COLO829 (cell line): ENCODE data around the gene ZNF276.
"Not testable (repeated sequence)": the region's sequence is repeated elsewhere in the genome, so short reads cannot be mapped to it uniquely, and the experiment has no call there.

Experiments
- DNase-seq: peaks from one replicate; pipeline ENCODE4 v3.0.0; 2012; ENCODE audit warnings: low spot score

ZNF276 gene

DNA sequence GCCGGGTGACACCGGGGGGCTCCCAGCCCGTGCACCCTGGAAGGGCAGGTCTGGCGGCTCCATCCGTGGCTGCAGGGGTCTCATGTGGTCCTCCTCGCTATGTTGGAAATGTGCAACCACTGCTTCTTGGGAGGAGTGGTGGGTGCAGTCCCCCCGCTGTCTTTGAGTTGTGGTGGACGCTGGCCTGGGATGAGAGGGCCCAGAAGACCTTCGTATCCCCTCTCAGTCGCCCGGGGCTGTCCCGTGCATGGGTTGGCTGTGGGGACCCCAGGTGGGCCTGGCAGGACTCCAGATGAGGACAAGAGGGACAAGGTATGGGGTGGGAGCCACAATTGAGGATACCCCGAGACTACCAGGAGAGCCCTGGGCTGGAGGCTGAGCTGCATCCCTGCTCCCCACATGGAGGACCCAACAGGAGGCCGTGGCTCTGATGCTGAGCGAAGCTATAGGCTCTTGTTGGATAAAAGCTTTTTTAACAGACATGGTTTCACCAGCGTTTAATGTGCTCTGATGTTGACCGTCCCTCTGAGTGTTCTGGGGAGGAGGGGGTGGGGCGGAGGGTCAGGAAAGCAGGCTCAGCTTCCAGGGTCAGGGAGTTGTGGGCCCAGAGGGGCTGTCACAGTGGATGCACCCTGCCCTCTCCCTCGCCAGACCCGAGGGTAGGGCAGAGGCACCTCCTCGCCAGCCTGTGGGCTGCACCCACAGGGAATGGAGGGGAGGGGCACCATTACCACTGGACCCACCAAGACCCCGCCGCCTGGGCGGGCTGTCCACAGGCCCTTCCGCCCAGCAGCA lies 25.3 kb upstream of the ZNF276 start:
- no peak for DNase-seq

DNA sequence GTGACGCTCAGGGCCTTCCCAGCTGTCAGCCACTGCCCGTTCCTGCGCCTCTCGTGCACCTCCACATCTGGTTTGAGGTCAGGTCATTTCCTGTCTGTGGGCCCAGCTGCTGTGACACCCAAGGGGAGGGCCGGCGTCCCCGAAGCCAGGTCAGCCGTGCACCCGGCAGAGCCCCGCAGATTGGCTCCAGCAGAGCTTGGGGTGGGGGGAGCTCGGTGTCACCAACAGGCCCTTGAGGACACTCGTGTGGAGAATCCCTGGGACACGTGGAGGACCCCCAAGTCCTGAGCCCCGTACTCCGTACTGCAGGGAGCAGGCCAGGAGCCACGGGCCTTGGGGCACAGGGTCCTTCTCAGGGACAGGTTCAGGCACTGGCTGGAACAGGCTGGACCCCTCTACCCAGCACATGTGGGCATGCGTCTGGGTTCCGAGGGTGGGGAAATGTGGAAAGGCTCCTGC lies 24.6 kb upstream of the ZNF276 start:
- no peak for DNase-seq

DNA sequence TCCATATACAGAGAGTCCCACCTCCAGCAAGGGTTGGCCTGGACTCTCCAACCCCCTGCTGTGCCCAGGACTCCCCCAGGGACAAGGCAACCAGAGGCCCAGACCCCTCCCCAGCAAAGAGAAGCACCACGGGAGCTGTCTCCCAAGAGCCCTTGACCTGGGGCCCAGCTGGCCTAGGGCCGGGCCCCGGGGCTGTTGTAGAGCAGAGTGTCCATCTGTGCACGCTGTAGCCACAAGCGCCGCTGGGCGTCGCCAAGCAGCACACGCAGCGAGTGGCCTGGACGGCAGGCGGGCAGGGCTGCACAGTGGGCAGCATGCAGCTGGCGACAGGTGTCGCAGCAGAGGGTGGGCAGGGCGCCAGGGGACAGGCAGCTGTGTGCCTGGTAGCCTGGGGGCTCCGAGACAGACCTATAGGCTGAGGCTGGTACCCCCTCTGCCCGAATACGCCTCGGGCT lies 24.1 kb upstream of the ZNF276 start:
- no peak for DNase-seq

DNA sequence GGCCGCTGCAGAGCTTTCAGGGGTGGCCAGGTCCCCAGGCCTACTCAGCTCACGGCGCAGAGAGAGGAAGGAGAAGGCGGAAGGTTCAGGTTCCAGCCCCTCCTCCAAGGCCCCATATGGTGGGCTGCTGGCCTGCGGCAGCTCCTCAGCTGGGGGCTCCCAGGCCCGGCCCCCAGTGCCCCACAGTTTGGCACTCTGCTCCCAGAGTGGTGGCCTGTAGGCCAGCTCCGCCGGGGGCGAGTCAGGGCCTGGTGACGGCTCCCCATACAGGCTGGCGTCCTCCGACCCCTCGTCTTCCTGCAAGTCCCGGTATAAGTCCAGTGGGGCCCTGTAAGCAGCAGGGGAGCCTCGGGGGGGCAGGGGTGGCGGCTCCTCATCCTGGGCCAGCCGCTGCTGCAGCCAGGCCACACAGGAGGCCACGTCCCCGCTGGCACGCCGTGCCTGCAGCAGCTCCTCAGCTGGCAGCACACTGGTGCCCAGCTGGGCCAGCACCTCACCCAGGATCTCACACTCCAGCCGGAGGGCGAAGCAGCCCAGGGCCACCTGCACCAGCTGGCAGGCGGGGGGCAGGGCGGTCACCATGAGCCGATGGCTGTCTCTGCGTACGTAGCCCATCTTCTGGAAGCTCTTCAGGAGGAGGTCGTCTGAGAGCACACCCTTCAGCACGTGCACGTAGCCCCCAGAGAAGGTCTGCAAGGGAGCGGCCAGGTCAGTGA lies 23.6 kb upstream of the ZNF276 start:
- DNase-seq, result no peak

DNA sequence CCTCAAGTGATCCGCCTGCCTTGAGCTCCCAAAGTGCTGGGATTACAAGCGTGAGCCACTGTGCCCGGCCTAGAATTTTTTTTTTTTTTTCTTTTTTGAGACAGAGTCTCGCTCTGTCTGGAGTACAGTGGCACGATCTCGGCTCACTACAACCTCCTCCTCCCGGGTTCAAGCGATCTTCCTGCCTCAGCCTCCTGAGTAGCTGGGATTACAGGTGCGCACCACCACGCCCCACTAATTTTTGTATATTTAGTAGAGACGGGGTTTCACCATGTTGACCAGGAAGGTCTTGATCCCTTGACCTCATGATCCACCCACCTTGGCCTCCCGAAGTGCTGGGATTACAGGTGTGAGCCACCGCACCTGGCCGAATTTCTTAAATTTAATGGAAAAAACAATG lies 22.6 kb upstream of the ZNF276 start:
- DNase-seq, result not testable (repeated sequence)

DNA sequence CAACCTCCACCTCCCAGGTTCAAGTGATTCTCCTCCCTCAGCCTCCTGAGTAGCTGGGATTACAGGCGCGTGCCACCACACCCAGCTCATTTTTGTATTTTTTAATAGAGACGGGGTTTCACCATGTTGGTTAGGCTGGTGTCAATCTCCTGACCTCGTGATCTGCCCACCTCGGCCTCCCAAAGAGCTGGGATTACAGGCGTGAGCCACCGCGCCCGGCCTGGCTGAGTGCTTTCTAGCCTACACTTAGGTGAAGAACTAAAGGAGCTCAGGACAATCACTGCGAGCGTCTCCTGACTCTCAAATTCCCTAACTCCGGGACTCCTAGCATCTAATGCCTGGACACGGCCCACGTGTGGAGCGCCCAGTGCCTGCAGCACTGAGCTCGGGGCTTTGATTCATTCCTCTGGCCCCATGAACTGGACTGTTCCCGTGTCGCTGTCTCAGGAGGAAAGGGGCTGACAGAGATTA lies 21.7 kb upstream of the ZNF276 start:
- not testable (repeated sequence) for DNase-seq

DNA sequence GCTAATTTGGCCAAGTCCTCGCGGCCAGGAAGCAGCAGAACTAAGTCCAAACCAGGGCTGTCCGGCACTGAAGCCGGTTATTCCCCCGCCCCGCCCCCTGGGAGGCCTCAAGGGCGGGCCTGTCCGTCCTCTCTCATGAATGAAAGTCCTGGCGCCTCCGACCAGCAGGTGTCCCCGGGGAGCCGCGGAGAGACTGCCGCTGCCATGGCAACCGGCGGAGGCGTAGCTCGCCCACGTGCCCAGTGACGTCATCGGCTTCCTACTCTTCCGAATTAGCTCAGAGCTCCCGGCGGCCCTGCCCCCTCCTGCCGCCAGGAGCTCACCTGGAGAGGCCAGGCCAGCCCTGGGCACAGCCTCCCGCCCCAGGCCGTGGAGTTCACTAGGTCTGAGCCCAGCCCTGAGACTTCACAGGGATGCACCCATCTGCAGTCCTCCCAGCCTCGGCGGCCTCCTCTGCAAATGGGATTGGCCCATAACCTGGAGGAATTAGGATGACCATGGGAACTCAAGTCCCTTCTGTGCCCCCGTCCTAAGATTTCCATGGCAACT lies 21.2 kb upstream of the ZNF276 start:
- DNase-seq, result peak; percentile 85

DNA sequence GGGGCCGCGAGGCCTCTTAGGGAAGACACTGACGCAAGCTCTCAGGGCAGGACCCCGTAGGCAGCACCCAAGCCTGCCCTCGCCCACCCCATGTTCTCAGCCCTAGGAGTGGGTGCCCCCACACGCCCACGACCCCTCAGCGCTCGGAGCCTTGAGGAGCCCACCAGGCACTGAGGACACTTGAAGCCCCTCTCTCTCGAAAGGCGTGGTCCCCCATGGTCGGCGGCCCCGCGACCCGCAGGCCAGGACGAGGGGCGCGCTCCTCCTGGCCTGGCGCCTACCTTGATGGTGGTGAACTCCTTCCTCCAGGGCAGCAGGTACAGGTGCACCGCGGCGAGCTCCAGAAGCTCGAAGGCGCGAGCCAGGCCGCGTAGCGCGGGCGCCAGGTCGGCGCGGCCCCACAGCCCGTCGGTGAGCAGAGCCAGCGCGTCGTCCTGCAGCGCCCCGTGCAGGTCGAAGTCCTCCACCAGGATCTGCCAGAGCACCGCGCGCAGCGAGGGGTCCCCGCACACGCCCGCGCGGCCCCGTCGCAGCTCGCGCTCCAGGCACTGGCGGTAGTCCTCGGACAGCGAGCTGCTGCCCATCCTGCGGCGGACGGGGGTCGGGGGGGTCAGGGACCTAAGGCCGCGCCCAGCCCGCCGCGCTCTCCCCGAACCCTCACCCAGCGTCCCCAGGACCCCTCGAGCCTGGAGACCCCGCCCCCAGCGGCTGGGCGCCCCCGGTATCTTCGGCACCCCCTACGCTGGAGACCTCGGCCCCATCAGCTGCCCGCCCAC lies 20.5 kb upstream of the ZNF276 start:
- no peak for DNase-seq

DNA sequence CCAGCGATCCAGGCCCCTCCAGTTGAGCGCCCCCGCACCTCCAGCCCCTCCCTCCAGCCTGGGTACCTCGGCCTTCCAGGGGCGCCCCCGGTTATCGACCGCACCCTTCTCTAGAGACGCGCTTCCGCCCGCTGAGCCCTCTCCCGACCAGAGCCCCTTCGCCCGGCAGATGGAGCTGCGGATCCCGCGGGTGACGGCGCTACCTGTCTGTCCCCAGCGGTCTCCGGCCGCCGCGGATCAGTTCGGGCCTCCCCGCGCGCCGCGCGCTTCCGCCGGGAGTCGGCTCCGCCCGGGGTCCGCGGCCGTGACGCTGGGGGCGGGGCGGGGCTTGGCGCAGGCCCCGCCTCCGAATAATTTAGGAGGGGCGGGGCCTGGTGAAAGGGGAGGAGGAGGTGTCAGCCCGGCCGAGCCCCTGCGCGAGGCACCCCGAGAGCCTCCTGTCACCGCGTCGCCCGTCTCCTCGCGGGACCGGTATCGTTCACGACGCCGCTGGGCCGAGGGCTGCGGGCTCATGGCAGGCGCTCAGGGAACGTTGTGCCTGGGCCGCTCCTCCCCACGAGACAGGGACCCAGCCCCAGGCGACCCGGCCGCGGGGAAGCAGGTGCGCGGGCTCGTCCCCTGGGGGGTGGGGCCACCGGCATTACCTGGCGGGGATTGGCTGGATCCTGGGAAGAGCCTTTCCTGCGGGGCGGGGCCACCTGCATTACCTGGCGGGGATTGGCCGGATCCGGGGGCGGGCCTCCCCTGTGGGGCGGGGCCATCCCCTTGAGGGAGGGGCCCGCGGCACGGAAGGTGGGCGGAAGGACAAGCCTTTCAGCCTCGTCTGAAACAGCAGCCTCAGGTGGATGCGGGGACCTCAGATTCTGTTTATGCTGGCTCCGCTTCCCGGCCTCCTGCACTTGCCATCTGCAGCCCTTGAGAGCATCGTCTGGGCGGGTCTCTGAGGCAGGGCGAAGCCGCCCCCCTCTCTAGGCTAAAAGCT lies 19.6 kb upstream of the ZNF276 start, which contains the start of gene SPATA2L:
Gene SPATA2L, minus strand, starts transcription at position 281 of the 982 bp plus-strand sequence. CDS start 473 bp downstream, outside the sequence.
- peak; percentile 90 for DNase-seq

DNA sequence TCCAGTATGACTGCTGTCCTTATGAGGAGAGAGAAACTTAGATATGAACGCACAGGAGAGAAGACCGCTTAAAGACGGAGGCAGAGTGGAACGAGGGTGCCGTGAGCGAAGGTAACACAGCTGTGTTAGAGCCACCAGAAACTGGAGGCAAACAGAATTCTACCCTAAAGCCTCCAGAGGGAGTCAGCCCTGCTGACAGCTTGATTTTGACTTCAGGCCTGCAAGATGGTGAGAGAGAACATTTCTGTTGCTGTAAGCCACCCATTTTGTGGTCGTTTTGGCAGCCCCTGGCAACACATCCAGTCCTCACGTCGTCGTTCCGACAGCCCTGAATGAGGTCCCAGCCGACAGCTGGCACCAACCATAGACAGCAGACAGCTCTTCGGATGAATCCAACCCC lies 17.1 kb upstream of the ZNF276 start:
- DNase-seq, result no peak

DNA sequence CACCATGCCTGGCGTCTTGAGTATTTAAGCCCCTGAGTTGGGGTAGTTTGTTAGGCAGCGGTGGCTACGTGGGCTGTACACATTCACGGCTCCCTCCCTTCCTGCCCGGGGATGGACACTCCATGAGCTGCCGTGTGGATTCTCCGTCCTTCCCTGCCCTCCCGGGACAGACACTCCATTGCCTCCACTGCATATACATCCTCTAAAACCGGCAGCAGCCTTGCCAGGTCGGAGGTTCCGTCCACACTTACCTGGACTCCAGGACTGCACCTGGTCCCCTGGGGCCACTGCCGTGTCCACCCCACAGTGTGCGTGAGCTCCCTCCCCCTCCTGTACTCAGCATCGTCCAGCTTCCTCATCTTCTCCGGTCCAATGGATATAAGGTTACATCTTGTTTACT lies 16.3 kb upstream of the ZNF276 start:
- DNase-seq, result no peak

DNA sequence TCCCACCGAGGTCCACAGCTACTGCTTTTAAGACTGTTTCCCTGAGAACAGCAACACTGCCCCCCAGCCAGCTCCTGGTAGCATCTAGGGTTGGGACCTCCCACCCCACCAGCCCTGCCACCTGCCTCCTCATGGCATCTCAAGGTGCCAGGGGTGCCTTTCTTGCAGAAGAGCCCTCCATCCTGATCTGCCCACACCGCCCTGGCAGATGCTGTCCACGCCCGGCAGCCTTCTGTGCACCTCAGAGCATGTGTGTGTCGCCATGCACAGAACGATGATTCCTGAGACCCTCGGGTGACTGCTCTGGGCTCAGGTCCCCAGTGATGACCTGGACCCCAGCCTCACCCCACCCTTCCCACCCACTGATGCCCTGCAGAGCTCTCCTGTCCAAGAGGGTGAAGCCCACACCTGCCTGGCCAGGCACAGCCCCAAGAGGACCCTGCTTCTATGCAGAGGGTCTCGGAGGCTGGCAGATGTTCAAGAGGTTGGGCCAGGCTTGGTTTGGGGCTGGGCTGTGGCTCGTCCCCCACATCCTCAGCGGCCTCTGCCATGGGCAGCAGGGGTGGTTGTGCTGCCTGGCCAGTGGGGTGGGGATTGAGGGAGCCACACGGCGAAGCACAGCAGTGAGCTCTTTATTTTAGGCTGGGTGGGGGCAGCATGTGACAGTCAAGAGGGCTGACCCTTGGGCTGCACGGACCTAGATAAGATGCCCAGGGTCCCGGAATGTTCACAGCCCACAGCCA lies 14.6 kb upstream of the ZNF276 start:
- DNase-seq, result no peak

DNA sequence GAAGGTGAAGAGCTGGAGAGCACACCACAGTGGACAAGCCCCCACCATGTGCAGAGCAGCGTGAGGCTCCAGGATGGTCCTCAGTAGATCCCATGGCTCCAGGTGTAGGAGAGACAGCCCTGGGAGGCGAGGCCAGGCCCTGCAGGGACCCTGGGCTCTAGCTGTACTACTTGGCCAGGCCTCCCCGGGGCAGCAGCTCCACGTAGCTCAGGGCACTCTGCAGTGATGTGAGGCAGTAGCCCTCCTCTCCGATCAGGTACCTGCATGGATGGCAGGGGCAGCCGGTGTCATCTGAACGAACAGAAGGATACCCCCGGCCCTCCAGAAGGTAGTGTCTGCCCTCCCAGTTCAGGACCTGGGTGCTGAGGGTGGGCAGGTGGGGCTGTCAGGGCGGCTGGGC lies 13.6 kb upstream of the ZNF276 start:
- DNase-seq, result no peak

DNA sequence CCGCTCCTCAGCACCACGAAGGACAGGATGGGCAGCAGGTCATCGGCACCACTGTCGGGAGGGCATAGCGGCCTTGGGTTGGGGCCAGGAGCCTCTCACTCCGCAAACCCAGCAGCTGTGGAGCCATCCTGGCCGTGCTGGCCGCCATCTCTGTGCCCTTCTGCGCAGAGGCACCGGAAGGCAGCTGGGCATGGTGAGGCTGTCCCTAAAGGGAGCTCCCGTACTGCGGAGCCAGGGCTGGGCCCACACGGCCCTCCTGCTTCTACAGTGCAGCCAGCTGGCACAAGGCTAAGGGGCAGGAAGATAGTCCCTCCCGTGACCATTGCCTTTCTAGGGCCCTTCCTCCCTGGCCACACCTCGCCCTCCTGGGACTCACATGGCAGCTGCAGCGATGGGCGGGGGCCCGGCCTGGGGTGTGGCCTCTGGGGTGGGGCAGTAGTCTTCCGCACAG lies 12.8 kb upstream of the ZNF276 start:
- no peak for DNase-seq

DNA sequence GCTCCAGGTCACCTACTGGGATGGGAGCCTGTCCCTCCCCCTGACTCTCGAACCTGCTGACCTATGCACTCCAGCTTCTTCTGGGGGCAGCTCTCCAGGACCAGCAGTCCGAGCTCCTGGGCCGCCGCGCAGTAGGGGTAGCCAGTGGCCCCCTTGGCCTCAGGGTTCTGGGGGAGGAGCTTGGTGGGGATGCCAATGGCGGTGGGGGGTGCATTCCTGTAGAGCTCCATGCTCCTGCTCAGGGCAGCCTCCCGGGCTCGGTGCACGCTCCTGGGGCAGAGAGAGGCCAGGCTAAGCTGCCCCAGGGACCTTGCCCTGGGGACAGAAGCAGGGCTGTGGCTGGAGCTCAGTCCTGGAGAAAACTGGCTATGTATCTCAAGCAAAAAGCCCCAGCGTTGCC lies 12.2 kb upstream of the ZNF276 start:
- no peak for DNase-seq

DNA sequence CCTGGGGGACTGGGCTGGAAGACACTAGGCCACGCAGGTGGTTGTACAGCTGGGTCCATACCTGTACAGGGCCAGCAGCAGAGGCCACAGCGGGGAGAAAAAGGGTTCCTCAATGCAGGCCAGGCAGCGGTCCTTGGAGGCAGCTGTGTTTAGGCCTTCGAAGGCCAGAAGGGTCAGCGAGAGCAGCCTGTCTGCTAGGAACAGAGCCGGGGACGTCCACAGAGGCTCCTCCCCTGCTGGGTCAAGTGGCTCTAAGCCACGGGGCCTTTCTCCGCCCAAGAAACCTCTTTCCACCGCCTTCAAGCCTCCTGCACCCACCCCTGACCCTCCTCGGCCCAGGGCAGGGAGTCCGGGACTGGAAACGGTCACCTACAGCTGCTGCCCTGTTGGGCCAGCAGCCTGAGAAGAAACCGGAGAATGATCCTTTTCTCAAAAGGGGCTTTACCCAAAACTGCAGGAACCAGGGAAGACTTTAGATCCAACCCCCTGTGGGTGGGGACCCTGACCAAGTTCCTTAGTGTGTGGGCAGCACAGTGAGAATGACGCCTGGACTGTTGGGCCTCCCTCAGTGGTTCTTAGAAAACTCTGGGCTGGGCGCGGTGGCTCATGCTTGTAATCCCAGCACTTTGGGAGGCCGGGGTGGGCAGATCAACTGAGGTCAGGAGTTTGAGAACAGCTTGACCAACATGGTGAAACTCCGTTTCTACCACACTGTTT lies 11.5 kb upstream of the ZNF276 start:
- DNase-seq, result no peak

DNA sequence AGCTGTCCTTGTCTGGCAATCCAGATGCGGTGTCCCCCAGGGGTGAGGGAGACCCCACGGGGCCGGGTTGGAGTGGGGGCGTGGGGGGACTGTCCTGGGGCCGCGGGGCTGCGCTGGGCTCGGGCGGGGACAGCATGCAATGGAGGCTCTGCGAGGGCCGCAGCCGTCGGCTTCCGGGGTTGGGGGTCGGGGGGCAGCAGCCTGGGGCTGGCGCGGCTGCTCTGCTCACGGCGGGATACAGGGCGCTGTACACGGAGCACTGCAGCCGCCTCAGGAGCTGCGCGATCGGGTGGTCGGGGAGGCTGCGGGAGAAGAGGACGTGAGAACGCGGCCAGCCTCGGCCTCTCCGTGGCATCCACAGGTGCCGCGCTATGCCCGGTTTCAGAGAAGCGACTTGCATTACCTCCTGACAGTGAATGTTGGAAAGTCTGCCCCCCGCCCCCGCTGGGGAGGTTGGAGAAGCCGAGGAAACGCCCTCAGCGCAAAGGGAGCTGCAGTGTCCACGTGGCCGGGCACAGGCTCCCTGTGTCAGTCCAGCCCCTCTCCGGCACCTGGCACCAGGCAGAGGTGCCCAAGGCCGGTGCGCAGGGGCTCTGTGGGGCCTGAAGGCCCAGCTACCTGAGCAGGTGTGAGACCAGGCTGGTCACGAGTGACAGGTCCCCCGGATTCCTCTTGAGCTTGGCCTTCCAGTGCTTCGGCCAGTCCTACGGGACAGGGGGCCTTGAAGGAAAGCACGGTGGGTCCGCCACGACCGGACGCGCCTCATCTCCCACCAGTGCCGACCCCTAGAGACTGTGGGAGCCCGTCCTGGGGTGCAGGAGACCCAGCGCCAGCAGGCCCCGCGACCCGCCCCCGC lies 10.4 kb upstream of the ZNF276 start:
- no peak for DNase-seq

DNA sequence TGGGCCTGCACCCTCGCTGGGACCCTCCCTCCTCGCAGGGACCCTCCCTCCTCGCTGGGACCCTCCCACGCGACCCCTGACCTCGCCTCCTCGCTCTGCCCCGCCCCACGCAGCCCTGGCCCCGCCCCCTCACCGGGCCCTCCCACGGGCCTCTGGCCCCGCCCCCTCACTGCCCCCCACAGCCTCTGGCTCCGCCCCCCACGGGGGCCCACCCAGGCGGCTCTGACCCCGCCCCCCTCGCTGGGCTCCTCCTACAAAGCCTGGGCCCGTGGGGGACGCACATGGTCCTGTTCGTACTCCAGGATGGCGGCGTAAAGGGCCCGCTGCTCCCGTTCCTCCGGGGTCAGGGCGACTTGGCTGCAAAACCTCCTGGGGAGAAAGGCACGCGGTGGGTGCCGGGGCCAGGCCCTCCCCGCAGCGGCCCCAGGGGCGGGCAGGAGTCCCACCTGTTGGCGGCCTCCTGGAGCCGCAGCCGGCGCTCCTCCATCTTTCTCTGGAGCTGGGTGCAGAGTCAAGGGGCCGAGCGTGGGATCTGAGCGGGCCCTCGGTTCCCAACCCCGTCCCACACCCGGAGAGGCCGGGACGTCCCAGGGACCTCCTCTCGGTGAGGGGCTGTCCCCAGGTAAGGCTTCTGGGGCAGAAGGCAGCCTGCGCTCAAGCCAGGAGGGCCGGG lies 9.6 kb upstream of the ZNF276 start:
- peak; percentile 87 for DNase-seq
